ENCODE data around the gene NAALADL2.
"Not testable (repeated sequence)": the region's sequence is repeated elsewhere in the genome, so short reads cannot be mapped to it uniquely, and the experiment has no call there.

DNA sequence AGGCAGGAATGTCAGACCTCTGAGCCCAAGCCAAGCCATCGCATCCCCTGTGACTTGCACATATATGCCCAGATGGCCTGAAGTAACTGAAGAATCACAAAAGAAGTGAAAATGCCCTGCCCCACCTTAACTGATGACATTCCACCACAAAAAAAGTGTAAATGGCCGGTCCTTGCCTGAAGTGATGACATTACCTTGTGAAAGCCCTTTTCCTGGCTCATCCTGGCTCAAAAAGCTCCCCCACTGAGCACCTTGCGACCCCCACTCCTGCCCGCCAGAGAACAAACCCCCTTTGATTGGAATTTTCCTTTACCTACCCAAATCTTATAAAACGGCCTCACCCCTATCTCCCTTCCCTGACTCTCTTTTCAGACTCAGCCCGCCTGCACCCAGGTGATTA, 976.6 kb downstream of the NAALADL2 start:
- not testable (repeated sequence) for TF ChIP-seq EZH2 (IDR thresholded peaks at IDR 0.05); POLR2AphosphoS5 (IDR thresholded peaks at IDR 0.05; ENCODE audit: borderline replicate concordance, low read depth, low read length); FOXP2 (optimal IDR thresholded peaks at IDR 0.05; ENCODE audit: control extremely low read depth, extremely low read length, insufficient read depth)
